ENCODE measurements around the gene KL.

KL gene

GRCh38 chr13:33004511-33004910, 11.7 kb upstream of the KL start:
- no peak for DNase-seq (ENCODE audit: low read depth)

- DNase-seq (ENCODE audit: low read depth) = no peak
Observed at GRCh38 chr13:33006134-33006533, 10.1 kb upstream of the KL start.

- DNase-seq (ENCODE audit: low read depth) = no peak
Observed at GRCh38 chr13:33006638-33007037, 9.6 kb upstream of the KL start.

GRCh38 chr13:33007237-33007636, 9.0 kb upstream of the KL start:
- DNase-seq (ENCODE audit: low read depth) = no peak

GRCh38 chr13:33007950-33008349, 8.3 kb upstream of the KL start:
- no peak for DNase-seq (ENCODE audit: low read depth)

GRCh38 chr13:33008946-33009722, 7.1 kb upstream of the KL start:
- DNase-seq (ENCODE audit: low read depth) = no peak

GRCh38 chr13:33011828-33012470, 4.3 kb upstream of the KL start:
- DNase-seq (ENCODE audit: low read depth) = no peak

- DNase-seq (ENCODE audit: low read depth) = no peak
Observed at GRCh38 chr13:33014291-33014690, 1.9 kb upstream of the KL start.

GRCh38 chr13:33015241-33015668, 968 bp upstream of the KL start:
- DNase-seq (ENCODE audit: low read depth) = no peak

- no peak for DNase-seq (ENCODE audit: low read depth)
Observed at GRCh38 chr13:33015791-33016323, 366 bp upstream of the KL start.

GRCh38 chr13:33017323-33017929, 1.2 kb downstream of the KL start:
- DNase-seq (ENCODE audit: low read depth) = no peak

- no peak for DNase-seq (ENCODE audit: low read depth)
Observed at GRCh38 chr13:33018886-33019285, 2.7 kb downstream of the KL start.

- no peak for DNase-seq (ENCODE audit: low read depth)
Observed at GRCh38 chr13:33022986-33023385, 6.8 kb downstream of the KL start.

GRCh38 chr13:33025220-33025744, 9.1 kb downstream of the KL start:
- no peak for DNase-seq (ENCODE audit: low read depth)

- DNase-seq (ENCODE audit: low read depth) = no peak
Observed at GRCh38 chr13:33026489-33027152, 10.4 kb downstream of the KL start.

GRCh38 chr13:33028620-33029019, 12.4 kb downstream of the KL start:
- DNase-seq (ENCODE audit: low read depth) = no peak

GRCh38 chr13:33031277-33031676, 15.1 kb downstream of the KL start:
- no peak for DNase-seq (ENCODE audit: low read depth)

- no peak for DNase-seq (ENCODE audit: low read depth)
Observed at GRCh38 chr13:33032037-33032625, 15.9 kb downstream of the KL start.

GRCh38 chr13:33033051-33033812, 17.0 kb downstream of the KL start:
- DNase-seq (ENCODE audit: low read depth) = no peak

- no peak for DNase-seq (ENCODE audit: low read depth)
Observed at GRCh38 chr13:33033986-33034385, 17.8 kb downstream of the KL start.

- DNase-seq (ENCODE audit: low read depth) = no peak
Observed at GRCh38 chr13:33034882-33035520, 18.8 kb downstream of the KL start.
